ENCODE data around the gene SH3BP2.

SH3BP2 gene

DNA sequence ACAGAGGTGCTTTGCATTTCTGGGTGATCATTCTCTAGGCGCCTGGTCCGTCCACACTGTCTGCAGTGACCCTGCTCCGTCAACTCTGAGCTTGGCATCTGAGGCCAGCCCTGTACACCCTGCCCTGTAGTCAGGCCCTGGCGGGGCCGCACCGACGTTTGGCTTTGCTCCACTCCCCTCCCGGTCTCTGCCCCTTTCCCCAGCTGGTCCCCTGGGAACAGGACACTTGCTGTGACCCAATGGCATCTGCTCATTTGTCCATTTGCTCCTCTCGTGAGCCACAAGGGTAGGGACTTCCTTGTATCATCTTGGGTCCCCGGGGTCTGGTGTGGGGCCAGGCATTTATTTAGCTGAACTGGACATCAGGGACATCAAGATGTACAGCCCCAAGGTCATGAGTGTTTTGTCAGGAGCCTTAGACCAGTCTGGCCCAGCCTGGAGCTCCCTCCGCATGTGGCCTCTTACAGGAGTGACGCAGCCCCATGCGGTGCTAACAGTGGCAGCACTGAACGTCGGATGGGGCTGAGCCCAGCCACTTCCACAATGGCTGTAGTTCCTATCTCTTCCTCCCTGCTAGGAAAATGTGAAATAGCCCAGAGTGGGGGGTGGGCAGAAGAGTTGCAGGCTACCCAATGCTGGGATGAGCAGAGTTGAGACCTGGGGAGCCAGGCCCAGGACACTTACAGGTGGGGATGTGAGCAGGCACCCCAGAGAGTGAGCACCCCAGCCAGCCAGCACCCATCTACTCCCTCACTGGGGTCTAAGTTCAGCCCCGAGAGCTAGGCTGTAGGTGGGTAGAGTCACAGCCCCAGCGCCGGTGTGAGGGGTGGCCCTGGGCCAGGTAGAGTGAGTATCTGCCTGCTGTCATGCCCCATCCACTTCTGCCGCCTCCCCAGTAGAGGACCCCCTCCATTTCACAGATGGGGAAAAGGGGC, 2.0 kb upstream of the SH3BP2 start:
- DNase-seq (ENCODE audit: low read depth in 2 of 2) = no peak

DNA sequence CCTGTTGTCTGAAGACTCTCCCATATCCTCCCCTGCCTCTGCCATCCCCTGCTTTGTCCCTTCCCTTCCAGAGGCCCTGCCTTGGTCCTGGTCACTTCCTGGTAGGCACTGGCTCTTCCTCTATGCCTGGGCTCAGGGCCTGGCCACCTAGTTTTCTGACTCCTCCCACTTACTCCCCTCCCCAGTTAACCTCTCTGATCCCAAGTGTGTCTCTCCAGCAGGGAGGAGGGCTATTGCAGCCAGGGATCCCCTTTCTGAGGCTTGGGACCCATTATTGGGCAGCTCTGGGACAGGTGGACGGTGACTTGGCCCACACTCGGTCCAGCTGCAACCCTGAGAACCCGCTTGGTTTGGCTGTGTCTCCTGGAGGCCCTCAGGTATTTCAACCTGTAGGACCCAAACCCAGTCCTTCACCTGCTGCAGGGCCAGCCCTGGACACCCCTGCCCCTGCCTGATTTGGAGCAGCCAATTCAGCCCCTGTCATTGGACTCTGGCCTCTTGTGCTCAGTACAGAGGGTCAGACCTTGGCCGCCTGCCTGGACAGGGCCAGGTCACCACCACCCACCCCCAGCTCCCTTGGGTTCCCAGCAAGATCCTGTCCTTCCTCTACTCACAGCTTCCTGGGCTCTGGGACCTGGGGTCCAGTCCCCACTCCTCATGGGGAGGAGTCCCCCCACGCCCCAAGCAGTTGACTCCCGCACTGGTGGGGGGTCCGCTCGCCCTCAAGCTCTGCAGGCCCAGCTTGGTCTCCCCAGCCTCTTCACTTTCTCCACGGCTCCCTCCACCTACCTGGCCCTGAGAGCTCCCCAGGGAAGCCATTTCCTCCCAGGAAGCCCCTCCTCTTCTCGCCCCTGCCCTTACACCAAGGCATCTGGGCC, 1.1 kb upstream of the SH3BP2 start:
- DNase-seq (ENCODE audit: low read depth in 2 of 2) = no peak

DNA sequence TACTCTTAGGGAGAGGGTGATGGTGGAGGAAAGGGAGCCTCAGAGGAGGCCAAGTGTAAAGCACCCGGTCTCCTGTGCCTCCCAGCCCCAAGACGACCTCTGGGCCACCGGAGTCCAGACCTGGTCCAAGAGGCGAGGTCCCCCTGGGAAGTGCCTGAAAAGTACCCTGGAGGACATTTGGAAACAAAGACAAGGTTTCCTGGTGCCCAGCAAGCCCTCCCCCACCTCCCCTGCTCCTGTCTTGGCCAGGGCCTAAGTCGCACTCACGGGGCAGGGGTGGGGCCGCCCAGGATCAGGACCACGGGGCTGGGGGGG, 532 bp upstream of the SH3BP2 start:
- no peak for DNase-seq (ENCODE audit: low read depth in 2 of 2)

GRCh38 chr4:2793586-2794485, 951 bp downstream of the SH3BP2 start:
- DNase-seq (ENCODE audit: low read depth in 2 of 2) = peak in 1 of 2 donors; percentile 57

- DNase-seq (ENCODE audit: low read depth in 2 of 2) = no peak
Observed at GRCh38 chr4:2794486-2795299, 1.8 kb downstream of the SH3BP2 start.

GRCh38 chr4:2795300-2795892, 2.5 kb downstream of the SH3BP2 start:
- no peak for DNase-seq (ENCODE audit: low read depth in 2 of 2)

GRCh38 chr4:2795893-2796848, 3.3 kb downstream of the SH3BP2 start:
- no peak for DNase-seq (ENCODE audit: low read depth in 2 of 2)

DNA sequence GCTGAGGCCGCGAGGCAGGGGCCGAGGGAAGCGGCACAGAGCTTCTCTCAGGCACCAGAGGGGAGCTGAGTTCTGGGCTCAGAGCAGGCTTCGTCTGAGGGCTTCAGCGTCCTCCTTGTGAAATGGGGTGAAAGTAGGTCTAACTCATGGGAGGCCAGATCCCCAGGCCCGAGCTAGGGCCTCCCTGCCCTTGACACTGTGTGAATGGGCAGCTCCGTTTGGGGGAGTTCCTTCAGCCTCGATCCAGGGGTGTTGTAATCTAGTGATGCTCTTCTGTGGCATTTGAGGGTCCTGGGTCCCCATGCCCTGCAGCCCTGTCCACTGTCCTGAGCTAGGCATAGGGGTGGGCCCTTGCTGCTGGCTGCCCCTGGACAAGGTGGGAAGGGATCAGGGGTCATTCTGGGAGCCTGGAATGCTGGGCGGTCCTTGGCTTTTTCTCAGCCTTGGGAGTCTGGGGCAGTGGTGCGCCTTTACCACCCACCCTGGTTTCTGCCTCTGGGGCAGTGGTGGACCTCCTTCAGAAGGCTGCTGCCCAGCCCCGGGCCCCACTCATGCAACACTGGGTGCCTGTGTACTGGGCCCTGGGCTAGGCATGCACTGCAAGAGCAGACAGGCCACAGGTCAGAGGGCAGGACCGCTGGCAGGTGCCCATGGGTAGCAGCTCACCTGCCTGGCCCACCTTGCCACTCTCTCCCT, 4.1 kb downstream of the SH3BP2 start:
- no peak for DNase-seq (ENCODE audit: low read depth in 2 of 2)

DNA sequence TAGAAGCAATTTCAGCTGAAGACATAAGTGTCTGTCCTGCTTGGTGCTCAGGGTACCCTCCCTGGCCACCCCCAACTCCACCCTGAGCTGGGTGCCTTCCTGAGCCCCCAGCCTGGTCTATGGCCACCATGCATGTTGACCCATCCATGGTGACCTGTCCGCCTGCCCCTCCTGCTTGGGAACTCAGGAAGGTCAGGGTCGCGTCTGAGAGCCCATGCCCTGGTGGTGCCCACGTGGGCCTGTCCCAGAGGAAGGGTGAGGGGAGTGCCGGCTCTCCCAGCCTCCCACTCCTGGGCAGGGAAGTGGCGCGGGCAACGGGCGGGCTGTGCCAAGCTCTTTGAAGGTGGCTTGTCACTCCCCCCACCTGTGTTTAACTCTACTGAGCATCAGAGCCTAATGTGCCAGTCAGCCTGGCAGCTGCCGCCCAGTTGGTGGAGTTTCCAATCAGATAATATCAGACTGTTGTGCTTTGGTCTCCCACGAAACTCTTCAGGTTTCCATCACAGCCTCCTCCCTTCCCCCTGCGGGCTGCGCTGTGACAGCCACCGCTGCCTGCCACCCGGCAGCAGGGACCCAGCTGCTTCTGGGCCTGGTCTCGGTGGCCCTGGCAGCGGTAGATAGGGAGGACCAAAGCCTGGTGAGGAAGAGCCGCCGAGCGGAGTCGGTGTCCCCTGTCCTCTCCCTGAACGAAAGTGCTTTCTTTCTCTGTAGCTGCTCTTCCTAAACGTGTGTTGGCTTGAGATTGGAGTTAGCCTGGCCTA, 4.8 kb downstream of the SH3BP2 start:
- peak in 1 of 2 donors; percentile 54 for DNase-seq (ENCODE audit: low read depth in 2 of 2)

- DNase-seq (ENCODE audit: low read depth in 2 of 2) = peak in 1 of 2 donors; percentile 40
Observed at GRCh38 chr4:2798399-2799223, 5.7 kb downstream of the SH3BP2 start.

- no peak for DNase-seq (ENCODE audit: low read depth in 2 of 2)
Observed at GRCh38 chr4:2799224-2799911, 6.5 kb downstream of the SH3BP2 start.

DNA sequence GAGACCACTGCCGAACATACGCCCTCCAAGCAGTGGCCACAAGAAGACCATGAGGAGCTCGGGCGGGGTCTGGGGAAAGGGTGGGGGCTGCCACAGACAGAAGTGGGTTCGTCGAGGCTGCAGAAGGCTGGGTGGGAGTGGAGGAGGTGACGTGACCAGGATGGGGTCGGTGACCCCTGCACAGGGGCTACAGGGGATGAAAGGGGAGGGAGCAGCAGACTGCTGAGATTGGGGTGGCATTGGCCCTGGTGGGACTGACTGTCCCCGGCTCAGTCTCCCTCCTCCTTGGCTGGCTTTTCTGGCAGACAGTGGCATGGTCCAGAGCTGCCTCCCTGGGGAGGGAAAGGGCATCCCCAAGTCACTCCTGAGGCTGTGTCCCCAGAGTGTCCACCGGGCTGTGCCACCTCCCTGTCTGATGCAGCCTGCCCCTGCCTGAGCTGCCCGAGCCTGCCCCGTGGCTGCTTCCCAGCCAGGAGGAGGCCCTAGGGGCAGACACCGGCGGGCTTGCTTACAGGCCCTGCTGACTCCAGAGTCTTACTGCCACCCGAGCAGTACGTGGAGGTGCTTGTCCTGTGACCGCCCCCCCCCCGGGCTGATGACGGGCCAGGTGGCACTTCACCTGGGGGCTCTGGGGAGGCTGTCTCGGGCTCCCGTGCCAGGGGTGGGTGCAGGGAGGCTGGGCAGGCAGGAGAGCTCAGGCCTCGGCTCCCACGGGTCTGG, 7.2 kb downstream of the SH3BP2 start:
- no peak for DNase-seq (ENCODE audit: low read depth in 2 of 2)

- no peak for DNase-seq (ENCODE audit: low read depth in 2 of 2)
Observed at GRCh38 chr4:2800691-2801596, 8.1 kb downstream of the SH3BP2 start.

DNA sequence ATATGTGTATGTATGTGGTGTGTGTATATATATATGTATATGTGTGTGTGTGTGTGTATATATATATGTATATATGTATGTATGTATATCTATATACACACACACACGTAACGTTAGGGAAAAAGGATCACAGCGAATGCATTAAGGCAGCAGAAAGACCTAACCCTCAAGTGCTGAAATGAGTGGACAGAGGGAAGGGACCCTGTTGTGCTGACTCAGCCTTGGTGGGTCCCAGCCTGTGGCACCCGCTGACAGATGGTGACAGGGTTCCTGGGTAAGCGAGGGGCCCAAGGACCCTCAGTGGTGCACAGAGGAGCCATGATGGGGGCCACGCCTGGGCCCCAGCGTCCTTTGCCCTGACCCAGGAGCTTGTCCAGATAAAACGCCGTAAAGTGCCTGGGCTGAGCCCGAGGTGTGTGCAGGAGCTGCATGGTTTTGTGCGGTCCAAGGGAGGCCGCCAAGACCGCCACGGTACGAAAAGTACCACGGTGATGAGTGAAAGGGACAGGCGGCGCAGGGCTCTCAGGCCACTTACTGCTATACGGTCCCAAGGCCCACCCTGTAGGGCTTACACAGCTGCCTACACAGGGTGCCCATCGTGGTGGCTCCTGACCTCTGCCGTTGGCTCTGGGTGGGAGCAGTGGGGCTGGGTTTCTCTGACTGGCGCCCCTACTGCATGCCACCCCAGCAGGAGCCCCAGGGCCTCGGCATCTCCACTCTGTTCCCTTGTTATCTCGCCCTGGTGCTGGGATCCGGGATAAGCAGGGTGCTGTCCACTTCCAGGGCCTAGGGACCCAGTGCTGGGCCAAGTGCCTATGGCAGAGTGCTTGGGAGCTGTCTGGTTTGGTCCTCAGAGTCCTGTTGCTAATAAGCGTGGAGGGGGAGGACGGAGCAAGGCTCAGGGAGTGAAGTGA, 10.0 kb downstream of the SH3BP2 start:
- no peak for DNase-seq (ENCODE audit: low read depth in 2 of 2)
